GM13977 (cell line): ENCODE results near the gene TBR1.

Experiments
- DNase-seq: peaks from one replicate; pipeline ENCODE4 v3.0.0; 2012; ENCODE audit warnings: low spot score
- in situ Hi-C: fragments of 300-500 bp; cut with MboI; formaldehyde crosslinking; loops from one replicate; pipeline ENCODE4 v1.12.0; 2022; ENCODE audit warnings: low sequenced_read_pairs, low pct_unique_long_range_greater_than_20kb, mixed read lengths, inconsistent platforms; ENCODE audit not compliant: unreplicated experiment
- TF ChIP-seq, protein P1 (sequence below): IDR thresholded peaks from 2 replicates; pipeline ENCODE4 v1.5.1; 2012; ENCODE audit warnings: mild to moderate bottlenecking, control low read depth; ENCODE audit not compliant: insufficient read depth; ENCODE audit errors: extremely low read depth, missing control alignments

TBR1 gene

DNA sequence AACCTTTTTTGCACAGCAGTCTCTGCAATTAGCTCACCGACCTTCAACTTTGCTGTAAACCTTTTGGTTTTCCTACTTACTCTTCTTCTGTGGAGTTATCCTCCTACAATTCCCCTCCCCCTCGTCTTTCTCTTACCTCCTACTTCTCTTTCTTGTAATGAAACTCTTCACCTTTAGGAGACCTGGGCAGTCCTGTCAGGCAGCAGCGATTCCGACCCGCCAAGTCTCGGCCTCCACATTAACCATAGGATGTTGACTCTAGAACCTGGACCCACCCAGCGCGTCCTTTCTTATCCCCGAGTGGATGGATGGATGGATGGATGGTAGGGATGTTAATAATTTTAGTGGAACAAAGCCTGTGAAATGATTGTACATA lies 8.3 kb downstream of the TBR1 start:
- TF ChIP-seq, protein P1, sequence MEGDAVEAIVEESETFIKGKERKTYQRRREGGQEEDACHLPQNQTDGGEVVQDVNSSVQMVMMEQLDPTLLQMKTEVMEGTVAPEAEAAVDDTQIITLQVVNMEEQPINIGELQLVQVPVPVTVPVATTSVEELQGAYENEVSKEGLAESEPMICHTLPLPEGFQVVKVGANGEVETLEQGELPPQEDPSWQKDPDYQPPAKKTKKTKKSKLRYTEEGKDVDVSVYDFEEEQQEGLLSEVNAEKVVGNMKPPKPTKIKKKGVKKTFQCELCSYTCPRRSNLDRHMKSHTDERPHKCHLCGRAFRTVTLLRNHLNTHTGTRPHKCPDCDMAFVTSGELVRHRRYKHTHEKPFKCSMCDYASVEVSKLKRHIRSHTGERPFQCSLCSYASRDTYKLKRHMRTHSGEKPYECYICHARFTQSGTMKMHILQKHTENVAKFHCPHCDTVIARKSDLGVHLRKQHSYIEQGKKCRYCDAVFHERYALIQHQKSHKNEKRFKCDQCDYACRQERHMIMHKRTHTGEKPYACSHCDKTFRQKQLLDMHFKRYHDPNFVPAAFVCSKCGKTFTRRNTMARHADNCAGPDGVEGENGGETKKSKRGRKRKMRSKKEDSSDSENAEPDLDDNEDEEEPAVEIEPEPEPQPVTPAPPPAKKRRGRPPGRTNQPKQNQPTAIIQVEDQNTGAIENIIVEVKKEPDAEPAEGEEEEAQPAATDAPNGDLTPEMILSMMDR = no peak
- DNase-seq = peak; percentile 21
- in situ Hi-C loops = no loop called here

- TF ChIP-seq, protein P1 = no peak
- DNase-seq = peak; percentile 20
- in situ Hi-C loops = no loop called here
Observed at GRCh38 chr2:161424891-161425727, 9.0 kb downstream of the TBR1 start.

DNA sequence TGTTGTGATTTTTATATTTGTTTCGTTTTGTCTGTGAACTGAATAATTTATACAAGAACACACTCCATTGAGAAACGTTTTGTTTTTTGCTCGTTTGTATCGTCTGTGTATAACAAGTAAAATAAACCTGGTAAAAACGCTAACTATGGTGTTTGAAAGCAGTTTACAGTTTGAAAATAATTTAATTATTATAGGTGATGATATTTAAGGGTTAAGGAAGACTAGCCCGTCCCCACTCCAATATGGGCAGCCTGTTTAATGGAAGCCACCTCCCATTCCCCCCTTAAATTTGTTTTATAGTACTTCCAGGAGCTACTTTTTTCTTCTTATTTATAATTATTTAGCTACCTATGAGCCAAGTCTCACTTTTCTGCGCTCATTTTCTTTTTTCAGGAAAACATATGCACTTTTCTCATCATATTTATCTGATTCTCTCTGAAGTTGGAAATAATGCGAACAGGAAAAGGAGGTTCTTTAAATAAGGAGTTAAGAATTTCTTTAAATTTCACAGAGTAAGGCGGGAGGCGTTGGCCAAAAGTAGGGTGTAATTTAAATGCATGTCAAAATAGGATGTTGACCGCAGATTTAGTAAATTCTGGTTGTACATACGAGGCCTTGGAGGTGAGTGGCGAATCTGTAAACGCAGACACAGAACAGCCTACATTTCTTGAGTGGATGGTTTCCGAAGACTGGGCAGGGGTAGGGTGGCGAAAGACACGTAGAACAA lies 9.8 kb downstream of the TBR1 start:
- no peak for DNase-seq
- TF ChIP-seq, protein P1 = no peak
- in situ Hi-C loops = no loop called here

GRCh38 chr2:161426455-161426921 lies 10.4 kb downstream of the TBR1 start:
- in situ Hi-C loops = no loop called here
- TF ChIP-seq, protein P1 = peak; percentile 23

GRCh38 chr2:161426922-161427663 lies 11.0 kb downstream of the TBR1 start:
- in situ Hi-C loops = no loop called here
- peak; percentile 28 for DNase-seq
- TF ChIP-seq, protein P1 = no peak

More at GRCh38 chr2:161426455-161426921, 10.4 kb downstream of the TBR1 start:
- peak; percentile 39 for DNase-seq
